Endodermal cell (in vitro differentiated cells): ENCODE results near the gene ADAM15. TPM values are rescaled to one million over a fixed set of nuclear protein-coding genes. Genes with fewer than 3 reads are reported as not detected.

ENCODE experiments used
- DNase-seq: peaks from one replicate; pipeline ENCODE4 v3.0.0-alpha.2; 2017
- H3K27ac ChIP-seq: 2 replicates; pipeline ENCODE4 v1.5.1; 2013; ENCODE audit warnings: mild to moderate bottlenecking, low read depth, low read length, moderate library complexity
- H3K27me3 ChIP-seq: 2 replicates; pipeline ENCODE4 v1.6.1; 2013; ENCODE audit warnings: mild to moderate bottlenecking, low read length, moderate library complexity; ENCODE audit not compliant: insufficient read depth, control insufficient read depth, poor library complexity, severe bottlenecking
- H3K36me3 ChIP-seq: 2 replicates; pipeline ENCODE4 v1.7.0; 2013; ENCODE audit warnings: mild to moderate bottlenecking, low read length, moderate library complexity; ENCODE audit not compliant: control insufficient read depth, insufficient read depth
- H3K4me1 ChIP-seq: one replicate; pipeline ENCODE4 v1.7.0; 2013; ENCODE audit warnings: low read length; ENCODE audit not compliant: control insufficient read depth, insufficient read depth
- H3K4me3 ChIP-seq: 2 replicates; pipeline ENCODE4 v1.5.1; 2013; ENCODE audit warnings: mild to moderate bottlenecking, low read length, moderate library complexity
- H3K9ac ChIP-seq: 2 replicates; pipeline ENCODE4 v1.6.1; 2013; ENCODE audit warnings: mild to moderate bottlenecking, low read length, moderate library complexity; ENCODE audit not compliant: poor library complexity, severe bottlenecking; ENCODE audit errors: extremely low read depth
- H3K9me3 ChIP-seq: 2 replicates; pipeline ENCODE4 v1.6.1; 2013; ENCODE audit warnings: mild to moderate bottlenecking, low read length, moderate library complexity; ENCODE audit not compliant: control insufficient read depth
- H3K27ac Mint-ChIP-seq: 2 replicates; pipeline ENCODE4 v1.8.0; 2020; ENCODE audit warnings: mixed read lengths
- H3K27me3 Mint-ChIP-seq: 2 replicates; pipeline ENCODE4 v1.8.0; 2021; ENCODE audit warnings: mild to moderate bottlenecking, mixed read lengths; ENCODE audit not compliant: insufficient read depth
- H3K36me3 Mint-ChIP-seq: 2 replicates; pipeline ENCODE4 v1.8.0; 2020; ENCODE audit warnings: low read depth, mixed read lengths
- H3K4me1 Mint-ChIP-seq: 2 replicates; pipeline ENCODE4 v1.8.0; 2020; ENCODE audit warnings: mixed read lengths
- H3K4me3 Mint-ChIP-seq: 2 replicates; pipeline ENCODE4 v1.8.0; 2020; ENCODE audit warnings: mild to moderate bottlenecking, moderate library complexity, mixed read lengths
- H3K9me3 Mint-ChIP-seq: 2 replicates; pipeline ENCODE4 v1.8.0; 2020; ENCODE audit warnings: mild to moderate bottlenecking, mixed read lengths
- CTCF ChIP-seq: fragments of 200-600 bp; sonication (generic); conservative IDR thresholded peaks from 2 replicates; pipeline ENCODE4 v1.5.0; 2021; ENCODE audit warnings: antibody characterized with exemption, mild to moderate bottlenecking
- WGBS, 2 experiments: methylation state at CpG; one replicate each; pipeline versions ENCODE4 v1.1.5 to v1.1.7; 2013; ENCODE audit warnings: missing lambda C conversion rate in 2 of 2, mixed read lengths in 1 of 2; ENCODE audit not compliant: insufficient coverage in 1 of 2, insufficient read length in 1 of 2; 5-methylcytosine and 5-hydroxymethylcytosine counted together
- total RNA-seq, 2 donors: library from RNA; stranded (reverse); fragmentation: NEBNext Ultra II Directional in 1 of 2; extraction: Animal tissue kit (Norgen Biotek cat#: 25700) in 1 of 2; gene quantifications; 2 replicates in 1 of 2; 3 replicates in 1 of 2; pipeline ENCODE4 v1.2.1, GENCODE V29; 2021

Gene ADAM15
- total RNA-seq, 2 donors from 2014 or later = 13.4 to 16.5 TPM

- no peak overlapping the region for H3K4me3 Mint-ChIP-seq
- no peak overlapping the region for H3K9ac ChIP-seq
- peaks cover 61% of the 10 kb centered on the region for H3K27me3 Mint-ChIP-seq
These were observed 22.5 kb downstream of the ADAM15 start for GRCh38 chr1:155073377-155074242.

GRCh38 chr1:155075535-155075934 is 24.4 kb downstream of the ADAM15 start:
- Mint-ChIP-seq H3K9me3 (no peaks in the 10 kb centered on the region), H3K4me1 (peaks cover 37% of the 10 kb centered on the region), H3K36me3 (no peaks in the 10 kb centered on the region), H3K4me3 (no peak overlapping the region), H3K27me3 (peaks cover 78% of the 10 kb centered on the region), H3K27ac (no peak overlapping the region)
- H3K4me3 ChIP-seq = no peak overlapping the region
- no peaks in the 10 kb centered on the region for H3K36me3 ChIP-seq
- peaks cover 8% of the 10 kb centered on the region for H3K4me1 ChIP-seq
- no peak for DNase-seq
- no peak overlapping the region for H3K9ac ChIP-seq
- H3K27ac ChIP-seq = no peak overlapping the region
- WGBS, 2 experiments = 68 to 100% methylated on average over 1 to 5 of the region's 5 CpGs
- H3K9me3 ChIP-seq = no peaks in the 10 kb centered on the region
- TF ChIP-seq CTCF = no peak
- H3K27me3 ChIP-seq = peaks cover 47% of the 10 kb centered on the region

More at GRCh38 chr1:155073377-155074242, 22.5 kb downstream of the ADAM15 start:
- Mint-ChIP-seq H3K27ac (no peak overlapping the region), H3K36me3 (peaks cover 3% of the 10 kb centered on the region), H3K9me3 (no peaks in the 10 kb centered on the region), H3K4me1 (peaks cover 35% of the 10 kb centered on the region)
- Histone ChIP-seq H3K4me3 (no peak overlapping the region), H3K27me3 (peaks cover 29% of the 10 kb centered on the region), H3K9me3 (no peaks in the 10 kb centered on the region), H3K36me3 (peaks cover 4% of the 10 kb centered on the region), H3K27ac (no peak overlapping the region), H3K4me1 (peaks cover 11% of the 10 kb centered on the region)
- WGBS, 2 experiments = 81% methylated on average over 3 of the region's 3 CpGs; no CpG with 5 or more reads in 1 of the 2 experiments
- no peak for DNase-seq
- TF ChIP-seq CTCF = no peak

GRCh38 chr1:155076371-155076770 is 25.3 kb downstream of the ADAM15 start:
- H3K9me3 ChIP-seq = no peaks in the 10 kb centered on the region
- TF ChIP-seq CTCF = no peak
- H3K27ac ChIP-seq = no peak overlapping the region
- H3K36me3 Mint-ChIP-seq = no peaks in the 10 kb centered on the region
- peaks cover 52% of the 10 kb centered on the region for H3K27me3 ChIP-seq
- peaks cover 36% of the 10 kb centered on the region for H3K4me1 Mint-ChIP-seq
- H3K9ac ChIP-seq = no peak overlapping the region
- H3K27ac Mint-ChIP-seq = no peak overlapping the region
- H3K4me1 ChIP-seq = peaks cover under 1% of the 10 kb centered on the region
- no peak overlapping the region for H3K4me3 ChIP-seq
- H3K9me3 Mint-ChIP-seq = no peaks in the 10 kb centered on the region
- 76 to 100% methylated on average over 1 of the region's 1 CpG for WGBS, 2 experiments
- no peaks in the 10 kb centered on the region for H3K36me3 ChIP-seq
- DNase-seq = no peak
- peaks cover 83% of the 10 kb centered on the region for H3K27me3 Mint-ChIP-seq
- H3K4me3 Mint-ChIP-seq = no peak overlapping the region
